GM12891 (cell line): ENCODE measurements around the gene FKBP5.

ENCODE experiments used
- PAX5 ChIP-seq: IDR thresholded peaks from 2 replicates; pipeline ENCODE4 v1.6.1; 2011; ENCODE audit warnings: low read length, moderate library complexity, mild to moderate bottlenecking; ENCODE audit not compliant: insufficient read depth, severe bottlenecking
- POLR2A ChIP-seq: IDR thresholded peaks from 2 replicates; pipeline ENCODE4 v1.6.1; 2011; ENCODE audit warnings: low read depth, low read length, control low read depth
- POLR2AphosphoS5 ChIP-seq: IDR thresholded peaks from 2 replicates; pipeline ENCODE4 v1.6.1; 2011; ENCODE audit warnings: low read depth, low read length, control low read depth
- SPI1 ChIP-seq: IDR thresholded peaks from 2 replicates; pipeline ENCODE4 v1.6.1; 2011; ENCODE audit warnings: low read depth, low read length, control low read depth
- TAF1 ChIP-seq: IDR thresholded peaks from 2 replicates; pipeline ENCODE4 v1.6.1; 2011; ENCODE audit warnings: low read depth, low read length, control low read depth

DNA sequence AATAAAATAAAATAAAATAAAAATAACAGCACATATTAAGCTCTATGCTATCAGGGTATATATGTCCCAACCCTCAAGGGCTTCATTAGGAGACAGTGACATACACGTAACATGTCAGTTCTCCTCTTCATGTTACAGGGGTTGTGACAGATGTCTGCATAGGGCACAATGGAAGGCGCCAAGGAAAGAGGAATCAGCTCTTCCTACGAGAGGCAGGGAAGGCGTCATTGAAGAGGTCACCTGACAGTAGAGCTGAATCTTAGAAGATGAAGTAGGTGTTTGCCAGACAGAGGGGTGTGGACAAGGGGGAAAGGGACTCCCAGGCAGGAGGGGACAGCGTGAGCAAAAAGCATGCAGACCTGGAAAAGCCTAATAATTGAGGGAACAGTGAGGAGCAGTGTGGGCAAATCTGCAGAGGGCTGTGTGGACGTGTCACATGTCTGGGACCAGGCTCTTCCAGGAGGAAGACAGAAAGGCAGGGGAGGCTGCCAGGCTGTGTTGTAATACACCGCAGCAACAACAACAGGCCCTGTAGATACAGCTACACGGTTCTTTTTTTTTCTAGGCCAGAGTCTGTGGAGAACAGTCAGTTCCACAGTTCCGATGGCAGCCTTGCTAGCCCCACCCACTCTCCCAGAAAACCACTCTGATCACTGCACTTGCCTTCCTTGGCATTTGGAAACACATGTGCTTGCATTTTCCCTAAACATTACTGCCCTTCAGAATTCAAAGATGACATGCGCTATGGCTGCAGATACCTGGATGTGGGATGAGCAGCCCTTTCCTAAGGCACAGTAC lies 2.5 kb upstream of the FKBP5 start:
- no peak for TF ChIP-seq POLR2A
- no peak for TF ChIP-seq TAF1
- TF ChIP-seq POLR2AphosphoS5: no peak
- TF ChIP-seq SPI1: no peak
- TF ChIP-seq PAX5: no peak
